Loucy (cell line): ENCODE data around the gene FBLN2.

Source experiments
- EZH2phosphoT487 ChIP-seq: fragments of 200-600 bp; IDR thresholded peaks from 2 replicates; pipeline ENCODE4 v1.6.1; 2018; ENCODE audit warnings: antibody characterized with exemption, mild to moderate bottlenecking, moderate library complexity, borderline replicate concordance
- TF ChIP-seq, protein P1 (sequence below): fragments of 200-600 bp; sonication (generic); conservative IDR thresholded peaks from 2 replicates; pipeline ENCODE4 v1.5.1; 2014; ENCODE audit warnings: mild to moderate bottlenecking, antibody characterized with exemption, low read length

DNA sequence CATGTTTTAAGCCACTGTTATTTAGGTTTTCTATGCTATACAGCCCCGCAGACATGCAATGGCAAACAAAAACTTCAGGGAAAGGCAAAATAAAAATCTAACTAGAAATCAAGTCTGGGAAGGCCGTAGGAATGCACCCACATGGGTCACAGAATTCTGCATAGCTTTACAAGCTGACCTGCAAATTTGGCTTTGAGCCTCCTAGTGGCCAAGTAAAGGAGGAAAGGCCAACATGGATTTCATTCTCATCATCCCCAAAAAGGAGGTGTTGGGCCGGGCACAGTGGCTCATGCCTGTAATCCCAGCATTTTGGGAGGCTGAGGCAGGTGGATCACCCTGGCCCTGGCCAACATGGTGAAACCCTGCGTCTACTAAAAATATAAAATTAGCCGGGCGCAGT is 124.3 kb downstream of the FBLN2 start:
- no peak for TF ChIP-seq EZH2phosphoT487
- TF ChIP-seq, protein P1, sequence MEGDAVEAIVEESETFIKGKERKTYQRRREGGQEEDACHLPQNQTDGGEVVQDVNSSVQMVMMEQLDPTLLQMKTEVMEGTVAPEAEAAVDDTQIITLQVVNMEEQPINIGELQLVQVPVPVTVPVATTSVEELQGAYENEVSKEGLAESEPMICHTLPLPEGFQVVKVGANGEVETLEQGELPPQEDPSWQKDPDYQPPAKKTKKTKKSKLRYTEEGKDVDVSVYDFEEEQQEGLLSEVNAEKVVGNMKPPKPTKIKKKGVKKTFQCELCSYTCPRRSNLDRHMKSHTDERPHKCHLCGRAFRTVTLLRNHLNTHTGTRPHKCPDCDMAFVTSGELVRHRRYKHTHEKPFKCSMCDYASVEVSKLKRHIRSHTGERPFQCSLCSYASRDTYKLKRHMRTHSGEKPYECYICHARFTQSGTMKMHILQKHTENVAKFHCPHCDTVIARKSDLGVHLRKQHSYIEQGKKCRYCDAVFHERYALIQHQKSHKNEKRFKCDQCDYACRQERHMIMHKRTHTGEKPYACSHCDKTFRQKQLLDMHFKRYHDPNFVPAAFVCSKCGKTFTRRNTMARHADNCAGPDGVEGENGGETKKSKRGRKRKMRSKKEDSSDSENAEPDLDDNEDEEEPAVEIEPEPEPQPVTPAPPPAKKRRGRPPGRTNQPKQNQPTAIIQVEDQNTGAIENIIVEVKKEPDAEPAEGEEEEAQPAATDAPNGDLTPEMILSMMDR: peak; percentile 39; the same call in 1 of the 2 replicates
